Fibroblast of villous mesenchyme (primary cell): ENCODE data around the gene ROM1. TPM values are rescaled to one million over a fixed set of nuclear protein-coding genes. Genes with fewer than 3 reads are reported as not detected.
A peak's percentile ranks its signal among the peaks of the same experiment; 100 is the strongest.
"Not testable (repeated sequence)": the region's sequence is repeated elsewhere in the genome, so short reads cannot be mapped to it uniquely, and the experiment has no call there.

Experiments
- DNase-seq: peaks from one replicate; pipeline ENCODE4 v3.0.0-alpha.2; 2010; ENCODE audit warnings: low read depth
- H3K4me3 ChIP-seq: 2 replicates; pipeline ENCODE4 v1.5.1; 2011; ENCODE audit warnings: low read depth, mild to moderate bottlenecking, low read length
- total RNA-seq: library from RNA; depleted of rRNA; stranded (reverse); fragments of >200 nt; gene quantifications from 2 replicates; pipeline ENCODE4 v1.2.3, GENCODE V29; 2012
- TF ChIP-seq, protein P1 (sequence below): IDR thresholded peaks from 2 replicates; pipeline ENCODE4 v1.5.1; 2012; ENCODE audit warnings: low read depth, mild to moderate bottlenecking, low read length; ENCODE audit not compliant: insufficient read depth

ROM1 gene
- total RNA-seq, 1 donor: 3.0 TPM

DNA sequence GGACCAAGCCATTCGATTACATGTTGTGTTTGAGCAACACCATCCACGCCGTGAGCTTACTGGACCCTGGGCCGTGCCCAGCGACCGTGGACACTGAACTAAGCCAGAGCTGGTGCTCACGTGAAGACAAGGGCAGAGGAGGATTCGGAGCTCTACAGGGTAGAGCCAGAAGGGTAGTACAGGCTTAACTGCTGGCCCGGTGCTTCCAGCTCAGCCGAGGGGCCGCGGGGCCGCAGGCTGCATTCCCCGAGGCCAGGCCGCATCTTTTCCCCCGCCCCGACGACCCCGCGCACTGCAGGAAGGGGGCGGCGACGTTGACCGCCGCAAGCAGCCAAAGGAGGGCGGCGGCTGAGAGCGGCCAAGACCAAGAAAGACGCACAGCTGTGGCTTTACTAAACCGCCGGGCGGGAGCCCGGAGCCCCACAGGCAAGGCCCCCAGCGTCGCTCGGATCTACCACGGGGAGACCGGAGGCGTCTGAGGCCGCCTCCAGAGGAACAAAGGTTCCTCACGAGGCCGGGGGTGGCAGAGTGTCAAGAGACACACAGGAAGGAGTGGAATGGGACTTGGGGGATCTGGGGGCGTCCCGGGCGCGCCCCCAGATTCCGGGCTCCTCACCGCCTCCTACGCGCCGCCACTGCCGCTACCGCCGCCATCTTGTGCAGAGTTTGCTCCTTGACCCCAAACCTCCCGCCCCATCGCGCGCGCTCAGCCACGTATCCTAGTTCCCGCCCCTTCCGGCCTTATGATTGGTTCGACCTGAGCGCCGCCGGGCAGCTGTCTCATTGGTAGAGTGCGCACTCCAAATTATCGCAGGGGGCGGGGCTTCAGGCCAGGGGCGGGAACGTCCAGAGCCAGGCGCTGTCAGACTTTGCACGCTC lies 33.1 kb downstream of the ROM1 start, which contains the start of gene GANAB:
GANAB (minus strand) TSS at position 668 of the 879 bp plus-strand sequence; CDS start at position 654, 14 bp downstream.
- TF ChIP-seq, protein P1, sequence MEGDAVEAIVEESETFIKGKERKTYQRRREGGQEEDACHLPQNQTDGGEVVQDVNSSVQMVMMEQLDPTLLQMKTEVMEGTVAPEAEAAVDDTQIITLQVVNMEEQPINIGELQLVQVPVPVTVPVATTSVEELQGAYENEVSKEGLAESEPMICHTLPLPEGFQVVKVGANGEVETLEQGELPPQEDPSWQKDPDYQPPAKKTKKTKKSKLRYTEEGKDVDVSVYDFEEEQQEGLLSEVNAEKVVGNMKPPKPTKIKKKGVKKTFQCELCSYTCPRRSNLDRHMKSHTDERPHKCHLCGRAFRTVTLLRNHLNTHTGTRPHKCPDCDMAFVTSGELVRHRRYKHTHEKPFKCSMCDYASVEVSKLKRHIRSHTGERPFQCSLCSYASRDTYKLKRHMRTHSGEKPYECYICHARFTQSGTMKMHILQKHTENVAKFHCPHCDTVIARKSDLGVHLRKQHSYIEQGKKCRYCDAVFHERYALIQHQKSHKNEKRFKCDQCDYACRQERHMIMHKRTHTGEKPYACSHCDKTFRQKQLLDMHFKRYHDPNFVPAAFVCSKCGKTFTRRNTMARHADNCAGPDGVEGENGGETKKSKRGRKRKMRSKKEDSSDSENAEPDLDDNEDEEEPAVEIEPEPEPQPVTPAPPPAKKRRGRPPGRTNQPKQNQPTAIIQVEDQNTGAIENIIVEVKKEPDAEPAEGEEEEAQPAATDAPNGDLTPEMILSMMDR: no peak
- DNase-seq: peak; percentile 98
- H3K4me3 ChIP-seq: peak within 1 kb of the TSS; percentile 96

DNA sequence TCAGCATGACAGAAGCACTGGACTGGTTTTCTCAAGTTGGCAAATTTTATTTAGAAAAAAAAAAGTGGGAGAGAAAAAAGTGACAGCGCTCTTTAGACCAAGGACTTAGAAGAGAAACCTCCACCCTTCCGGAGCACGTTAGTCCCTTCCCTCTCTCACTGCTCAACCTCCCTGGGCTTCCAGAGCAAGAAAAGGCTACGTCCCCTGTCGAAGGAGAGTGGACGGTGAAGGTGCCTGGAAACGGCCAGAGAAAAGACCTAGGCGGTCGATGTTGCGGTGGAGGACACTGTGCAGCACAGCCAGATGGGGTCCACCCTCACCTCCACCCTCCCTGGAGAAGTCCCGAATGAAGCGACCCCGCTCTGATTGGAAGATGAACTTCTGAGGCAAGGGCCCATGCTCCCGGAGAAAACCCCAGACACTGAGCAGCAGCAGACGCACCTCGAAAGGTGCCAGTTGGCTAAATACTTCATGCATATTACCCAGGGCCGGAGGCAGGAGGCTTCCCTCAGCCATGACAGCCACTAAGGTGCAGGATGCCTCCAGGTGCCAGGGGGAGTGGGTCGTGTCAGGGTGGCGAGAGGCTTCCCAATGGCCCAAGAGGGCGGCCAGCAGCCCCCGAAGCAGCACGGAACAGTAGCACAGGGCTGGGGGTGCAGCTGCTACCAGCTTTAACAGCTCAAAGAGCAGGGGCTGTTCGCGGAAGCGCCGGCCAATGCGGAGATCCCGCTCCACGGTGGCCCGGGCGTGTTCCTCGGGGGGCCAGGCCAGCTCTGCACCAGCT lies 34.0 kb downstream of the ROM1 start:
- TF ChIP-seq, protein P1: no peak
- no peak for DNase-seq
- no peak overlapping the region for H3K4me3 ChIP-seq

DNA sequence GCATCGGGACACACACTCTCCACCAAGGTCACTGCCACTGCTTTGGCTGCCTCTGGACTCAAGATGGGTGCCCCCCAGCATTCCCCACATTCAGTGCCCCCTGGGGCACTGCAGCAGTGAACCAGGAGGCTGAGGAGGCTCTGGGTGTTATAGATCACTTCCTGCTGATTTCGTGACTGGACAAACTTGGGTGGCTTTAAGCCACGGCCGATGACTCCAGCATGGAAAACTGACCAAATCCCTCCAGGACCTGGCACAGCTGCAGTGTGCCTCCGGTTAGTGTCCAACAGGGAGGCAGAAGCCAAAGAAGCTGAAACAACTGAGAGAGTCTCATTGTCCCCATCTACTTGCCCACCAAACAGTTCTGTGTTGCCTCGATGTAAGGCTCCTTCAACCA lies 34.5 kb downstream of the ROM1 start:
- TF ChIP-seq, protein P1: no peak
- DNase-seq: no peak
- no peak overlapping the region for H3K4me3 ChIP-seq

DNA sequence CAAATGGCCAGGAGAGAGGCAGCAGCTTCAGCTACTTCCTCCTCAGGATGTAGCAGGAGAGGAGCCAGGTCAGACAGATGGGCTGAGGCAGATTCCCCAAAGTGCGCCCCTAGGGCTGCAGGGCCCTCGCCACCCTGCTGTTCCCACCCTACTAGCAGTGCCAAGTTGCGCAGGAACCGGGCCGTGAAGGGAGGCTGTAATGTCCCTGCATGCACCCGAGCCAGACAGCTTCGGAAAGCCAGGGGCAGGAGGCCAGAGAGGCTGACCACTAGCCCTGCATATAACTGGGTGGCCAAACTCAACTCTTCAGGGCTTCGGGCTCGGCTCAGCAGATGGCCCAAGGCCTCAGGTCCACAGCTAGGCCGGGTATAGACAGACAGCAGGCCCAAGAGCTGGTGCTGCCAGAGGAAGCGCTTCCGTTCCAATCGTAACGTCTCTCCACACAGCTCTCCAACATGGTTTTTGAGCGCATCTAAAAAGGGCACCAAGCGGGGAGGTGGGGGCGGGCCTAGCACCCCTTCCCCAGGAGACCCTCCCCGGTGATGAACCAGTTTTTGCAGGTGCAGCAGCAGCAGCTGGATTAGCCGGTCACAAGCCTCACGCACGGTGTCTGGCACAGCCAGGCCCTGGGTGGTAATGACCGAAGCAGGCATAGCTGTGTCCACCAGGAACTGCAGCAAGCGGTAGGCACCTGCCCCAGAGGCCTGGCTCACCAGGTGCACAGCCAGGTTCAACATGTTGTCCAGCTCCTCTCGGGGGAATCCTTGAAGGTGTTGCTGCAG lies 35.3 kb downstream of the ROM1 start:
- no peak overlapping the region for H3K4me3 ChIP-seq
- no peak for DNase-seq
- TF ChIP-seq, protein P1: no peak

DNA sequence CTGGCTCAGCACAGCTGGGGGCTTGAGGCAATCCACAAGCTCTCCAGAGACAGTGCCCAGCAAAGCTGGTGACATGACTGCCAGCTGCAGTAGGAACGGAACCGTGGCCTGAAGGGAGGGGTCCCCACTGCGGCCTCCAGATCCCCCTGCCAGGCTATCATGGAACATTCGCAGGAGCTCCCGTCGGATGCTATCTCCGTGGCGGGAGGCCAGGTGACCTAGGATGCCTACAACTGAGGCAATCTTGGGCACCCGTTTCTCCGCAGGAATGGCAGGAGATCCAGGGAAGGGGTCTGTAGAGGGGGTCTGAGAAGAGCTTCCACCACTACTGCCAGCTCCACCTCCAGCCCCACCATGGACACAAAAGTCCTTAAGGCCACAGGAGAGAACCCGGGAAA lies 35.9 kb downstream of the ROM1 start:
- H3K4me3 ChIP-seq: no peak overlapping the region
- no peak for DNase-seq
- TF ChIP-seq, protein P1: no peak

DNA sequence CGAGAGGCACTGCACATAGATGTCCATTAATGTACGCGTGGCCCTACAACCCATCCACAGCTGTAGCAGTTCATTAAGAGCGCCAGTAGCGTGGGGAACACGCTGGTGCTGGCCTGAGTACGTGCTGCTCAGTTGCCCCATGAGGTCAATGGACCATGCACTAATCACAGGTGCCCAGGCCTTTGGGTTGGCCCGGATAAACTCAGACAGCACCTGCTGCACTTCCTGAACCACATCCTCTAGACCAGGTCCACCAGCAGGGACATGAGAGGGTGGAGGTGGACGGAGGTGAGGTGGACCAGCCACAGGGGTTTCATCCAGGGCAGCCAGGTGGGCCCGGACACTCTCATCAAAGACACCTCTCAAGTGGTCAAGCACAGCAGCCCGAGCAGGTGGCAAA lies 36.4 kb downstream of the ROM1 start:
- DNase-seq: no peak
- H3K4me3 ChIP-seq: no peak overlapping the region
- TF ChIP-seq, protein P1: no peak

DNA sequence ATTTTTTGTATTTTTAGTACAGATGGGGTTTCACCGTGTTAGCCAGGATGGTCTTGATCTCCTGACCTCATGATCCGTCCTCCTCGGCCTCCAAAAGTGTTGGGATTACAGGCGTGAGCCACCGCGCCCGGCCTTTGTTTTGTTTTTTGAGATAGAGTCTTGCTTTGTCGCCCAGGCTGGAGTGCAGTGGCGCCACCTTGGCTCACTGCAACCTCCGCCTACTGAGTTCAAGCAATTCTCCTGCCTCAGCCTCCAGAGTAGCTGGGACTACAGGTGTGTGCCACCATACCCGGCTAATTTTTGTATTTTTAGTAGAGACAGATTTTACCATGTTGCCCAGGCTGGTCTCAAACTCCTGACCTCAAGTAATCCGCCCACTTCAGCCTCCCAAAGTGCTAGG lies 37.2 kb downstream of the ROM1 start:
- H3K4me3 ChIP-seq, DNase-seq: not testable (repeated sequence)
